Activated T-helper 1 cell treated with Interleukin-2 at 50 U/mL for 16 hours (primary cell): ENCODE results near the gene CENPX.

Experiments
- DNase-seq: peaks from one replicate; pipeline ENCODE4 v3.0.0-alpha.2; 2020; ENCODE audit warnings: low read depth

CENPX gene

GRCh38 chr17:82023447-82024241, 966 bp upstream of the CENPX start:
- peak; percentile 15 for DNase-seq

GRCh38 chr17:82022981-82023446, 336 bp upstream of the CENPX start, which contains the start of gene LRRC45:
Gene LRRC45 (plus strand): TSS chr17:82023305. CDS start chr17:82023644, 339 bp downstream.
- DNase-seq, result peak; percentile 100

GRCh38 chr17:82021900-82022309, 773 bp downstream of the CENPX start:
- no peak for DNase-seq

GRCh38 chr17:82021107-82021899, 1.4 kb downstream of the CENPX start:
- DNase-seq, result peak; percentile 28

GRCh38 chr17:82020572-82021106, 2.0 kb downstream of the CENPX start:
- DNase-seq, result no peak

- peak; percentile 41 for DNase-seq
These were observed 2.7 kb downstream of the CENPX start for GRCh38 chr17:82019690-82020571.

- DNase-seq, result no peak
These were observed 3.5 kb downstream of the CENPX start for GRCh38 chr17:82018989-82019689.

GRCh38 chr17:82018152-82018988, 4.3 kb downstream of the CENPX start:
- DNase-seq, result no peak

GRCh38 chr17:82017612-82018151, 5.0 kb downstream of the CENPX start:
- DNase-seq, result no peak

GRCh38 chr17:82016875-82017459, 5.7 kb downstream of the CENPX start:
- no peak for DNase-seq

- no peak for DNase-seq
These were observed 6.4 kb downstream of the CENPX start for GRCh38 chr17:82016061-82016874.

GRCh38 chr17:82015311-82015971, 7.2 kb downstream of the CENPX start:
- no peak for DNase-seq

GRCh38 chr17:82014971-82015310, 7.7 kb downstream of the CENPX start:
- DNase-seq, result no peak

GRCh38 chr17:82014432-82014831, 8.2 kb downstream of the CENPX start:
- DNase-seq, result no peak

- no peak for DNase-seq
These were observed 8.8 kb downstream of the CENPX start for GRCh38 chr17:82013772-82014321.

- DNase-seq, result no peak
These were observed 9.3 kb downstream of the CENPX start for GRCh38 chr17:82013341-82013740.

- no peak for DNase-seq
These were observed 9.9 kb downstream of the CENPX start for GRCh38 chr17:82012640-82013295.
